Neural progenitor cell (in vitro differentiated cells): ENCODE measurements around the gene SLC5A11. TPM values are rescaled to one million over a fixed set of nuclear protein-coding genes. Genes with fewer than 3 reads are reported as not detected.

Source experiments
- DNase-seq: peaks from one replicate; pipeline ENCODE4 v3.0.0-alpha.2; 2016; ENCODE audit warnings: low spot score
- H2AFZ ChIP-seq: fragments of 200-600 bp; sonication (generic); replicated peaks from 2 replicates; pipeline ENCODE4 v1.6.1; 2016; ENCODE audit warnings: antibody characterized with exemption
- H3F3A ChIP-seq: fragments of 200-600 bp; sonication (generic); 2 replicates; pipeline ENCODE4 v1.6.1; 2016; ENCODE audit warnings: antibody characterized with exemption, low read depth
- H3K27ac ChIP-seq: fragments of 200-600 bp; sonication (generic); 2 replicates; pipeline ENCODE4 v1.5.1; 2016; ENCODE audit warnings: mild to moderate bottlenecking
- H3K27me3 ChIP-seq: fragments of 200-600 bp; sonication (generic); 2 replicates; pipeline ENCODE4 v1.6.1; 2016; ENCODE audit warnings: mild to moderate bottlenecking, moderate library complexity
- H3K36me3 ChIP-seq: fragments of 200-600 bp; sonication (generic); 2 replicates; pipeline ENCODE4 v1.5.1; 2016
- H3K4me1 ChIP-seq: fragments of 200-600 bp; sonication (generic); 2 replicates; pipeline ENCODE4 v1.6.1; 2016; ENCODE audit warnings: mixed run types
- H3K4me2 ChIP-seq: fragments of 200-600 bp; sonication (generic); 2 replicates; pipeline ENCODE4 v1.6.1; 2016
- H3K4me3 ChIP-seq: fragments of 200-600 bp; sonication (generic); 2 replicates; pipeline ENCODE4 v1.5.1; 2016
- H3K79me2 ChIP-seq: fragments of 200-600 bp; sonication (generic); 2 replicates; pipeline ENCODE4 v1.6.1; 2016; ENCODE audit warnings: low read depth
- H3K9ac ChIP-seq: fragments of 200-600 bp; sonication (generic); 2 replicates; pipeline ENCODE4 v1.6.1; 2016
- H3K9me3 ChIP-seq: fragments of 200-600 bp; sonication (generic); 2 replicates; pipeline ENCODE4 v1.5.1; 2016; ENCODE audit warnings: low read depth
- H4K20me1 ChIP-seq: fragments of 200-600 bp; sonication (generic); 2 replicates; pipeline ENCODE4 v1.6.1; 2016; ENCODE audit warnings: low read depth
- H3K27ac Mint-ChIP-seq: 3 replicates; pipeline ENCODE4 v1.8.0; 2021; ENCODE audit warnings: mixed read lengths
- H3K27me3 Mint-ChIP-seq: 2 replicates; pipeline ENCODE4 v1.8.0; 2022; ENCODE audit warnings: low read depth, mild to moderate bottlenecking, inconsistent platforms, moderate library complexity, mixed read lengths; ENCODE audit not compliant: insufficient read depth
- H3K36me3 Mint-ChIP-seq: 3 replicates; pipeline ENCODE4 v1.8.0; 2021; ENCODE audit warnings: mixed read lengths
- H3K4me1 Mint-ChIP-seq: 3 replicates; pipeline ENCODE4 v1.8.0; 2021; ENCODE audit warnings: mixed read lengths
- H3K4me3 Mint-ChIP-seq: 3 replicates; pipeline ENCODE4 v1.8.0; 2021; ENCODE audit warnings: mild to moderate bottlenecking, moderate library complexity, mixed read lengths
- H3K9me3 Mint-ChIP-seq: 3 replicates; pipeline ENCODE4 v1.8.0; 2020; ENCODE audit warnings: mixed read lengths
- CTCF ChIP-seq: fragments of 200-600 bp; sonication (generic); IDR thresholded peaks from 2 replicates; pipeline ENCODE4 v1.5.1; 2017; ENCODE audit warnings: antibody characterized with exemption, mild to moderate bottlenecking
- EZH2 ChIP-seq: fragments of 200-600 bp; sonication (generic); IDR thresholded peaks from 2 replicates; pipeline ENCODE4 v1.6.1; 2017; ENCODE audit warnings: antibody characterized with exemption, mild to moderate bottlenecking, moderate library complexity
- EZH2phosphoT487 ChIP-seq: fragments of 200-600 bp; sonication (generic); IDR thresholded peaks from 2 replicates; pipeline ENCODE4 v1.6.1; 2017; ENCODE audit warnings: antibody characterized with exemption
- total RNA-seq: library from RNA; depleted of rRNA; stranded (reverse); fragments of >200 nt; gene quantifications from 2 replicates; pipeline ENCODE4 v1.2.3, GENCODE V29; 2015; ENCODE audit warnings: low replicate concordance

SLC5A11 gene
- total RNA-seq, 1 donor from 2014 or later: not detected

DNA sequence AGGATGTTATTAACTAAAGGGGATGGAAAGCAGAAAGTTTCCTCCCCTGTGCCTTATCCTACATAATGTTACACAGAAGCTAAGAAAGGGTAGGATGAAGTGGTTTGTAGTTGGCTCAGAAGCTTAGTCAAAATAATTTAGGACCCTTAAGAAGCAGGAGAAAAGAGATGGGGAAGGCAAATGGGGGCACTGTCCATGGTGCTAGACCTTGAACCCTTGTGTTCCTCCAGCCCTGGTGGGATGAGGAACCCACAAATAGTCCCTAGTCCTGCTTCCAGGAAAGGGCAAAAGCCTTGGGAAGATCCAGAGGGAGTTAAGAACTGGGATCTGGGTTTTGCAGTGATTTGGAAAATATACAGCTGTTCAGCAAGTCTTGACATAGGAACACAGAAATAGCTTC is 54.5 kb downstream of the SLC5A11 start:
- Mint-ChIP-seq H3K27ac (no peak overlapping the region), H3K4me3 (no peak overlapping the region), H3K4me1 (no peaks in the 10 kb centered on the region), H3K27me3 (peaks cover 5% of the 10 kb centered on the region), H3K36me3 (no peaks in the 10 kb centered on the region), H3K9me3 (no peaks in the 10 kb centered on the region)
- no peak for DNase-seq
- Histone ChIP-seq H3K9me3 (no peaks in the 10 kb centered on the region), H3K36me3 (no peaks in the 10 kb centered on the region), H2AFZ (no peak overlapping the region), H3K27ac (no peak overlapping the region), H3K4me1 (no peaks in the 10 kb centered on the region), H3K4me2 (no peak overlapping the region), H4K20me1 (no peaks in the 10 kb centered on the region), H3K9ac (no peak overlapping the region), H3F3A (no peaks in the 10 kb centered on the region), H3K79me2 (no peaks in the 10 kb centered on the region), H3K27me3 (no peaks in the 10 kb centered on the region), H3K4me3 (no peak overlapping the region)
- no peak for TF ChIP-seq CTCF
- no peak for TF ChIP-seq EZH2
- no peak for TF ChIP-seq EZH2phosphoT487

- H3K9ac ChIP-seq: no peak overlapping the region
- no peak overlapping the region for H2AFZ ChIP-seq
- no peak for DNase-seq
- H3K36me3 ChIP-seq: no peaks in the 10 kb centered on the region
- H3K9me3 ChIP-seq: no peaks in the 10 kb centered on the region
- H3K27ac ChIP-seq: no peak overlapping the region
- H3K4me1 ChIP-seq: no peaks in the 10 kb centered on the region
- TF ChIP-seq CTCF (peak; percentile 54), EZH2 (no peak)
- H3K27me3 ChIP-seq: no peaks in the 10 kb centered on the region
- Mint-ChIP-seq H3K27me3 (peaks cover 4% of the 10 kb centered on the region), H3K27ac (no peak overlapping the region), H3K4me3 (no peak overlapping the region), H3K4me1 (peaks cover 2% of the 10 kb centered on the region), H3K9me3 (no peaks in the 10 kb centered on the region), H3K36me3 (no peaks in the 10 kb centered on the region)
- no peak overlapping the region for H3K4me2 ChIP-seq
- H3K79me2 ChIP-seq: no peaks in the 10 kb centered on the region
- no peaks in the 10 kb centered on the region for H4K20me1 ChIP-seq
- H3K4me3 ChIP-seq: no peak overlapping the region
- H3F3A ChIP-seq: no peaks in the 10 kb centered on the region
Measured at GRCh38 chr16:24906199-24906808, 60.5 kb downstream of the SLC5A11 start.

DNA sequence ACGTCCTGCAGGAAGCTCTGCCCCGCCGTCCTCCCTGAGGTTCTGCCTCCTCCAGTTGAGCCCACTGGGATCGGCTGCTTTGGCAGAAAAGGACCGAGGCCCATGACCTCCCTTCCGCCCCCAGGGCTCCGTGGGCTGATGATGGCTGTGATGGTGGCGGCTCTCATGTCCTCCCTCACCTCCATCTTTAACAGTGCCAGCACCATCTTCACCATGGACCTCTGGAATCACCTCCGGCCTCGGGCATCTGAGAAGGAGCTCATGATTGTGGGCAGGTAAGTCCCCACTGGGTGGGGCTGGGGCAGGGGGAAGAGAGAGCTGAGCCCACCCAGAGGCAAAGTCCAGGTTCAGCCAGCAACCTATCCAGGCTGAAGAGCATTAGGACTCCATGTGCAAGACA is 61.1 kb downstream of the SLC5A11 start:
- Mint-ChIP-seq H3K27me3 (peaks cover 6% of the 10 kb centered on the region), H3K4me3 (no peak overlapping the region), H3K27ac (no peak overlapping the region), H3K36me3 (no peaks in the 10 kb centered on the region), H3K9me3 (no peaks in the 10 kb centered on the region), H3K4me1 (peaks cover 2% of the 10 kb centered on the region)
- Histone ChIP-seq H2AFZ (no peak overlapping the region), H3K36me3 (no peaks in the 10 kb centered on the region), H3K4me3 (no peak overlapping the region), H3K27ac (no peak overlapping the region), H4K20me1 (no peaks in the 10 kb centered on the region), H3F3A (no peaks in the 10 kb centered on the region), H3K9ac (no peak overlapping the region), H3K27me3 (no peaks in the 10 kb centered on the region), H3K4me1 (no peaks in the 10 kb centered on the region), H3K9me3 (no peaks in the 10 kb centered on the region), H3K79me2 (no peaks in the 10 kb centered on the region), H3K4me2 (no peak overlapping the region)
- TF ChIP-seq CTCF: no peak
- no peak for TF ChIP-seq EZH2
- no peak for TF ChIP-seq EZH2phosphoT487
- no peak for DNase-seq
